Natural killer cell (primary cell): ENCODE data around the gene HACE1. TPM values are rescaled to one million over a fixed set of nuclear protein-coding genes. Genes with fewer than 3 reads are reported as not detected.

ENCODE experiments used
- ATAC-seq, 3 donors: fragments of 150-1000 bp in 2 of 3; fragments of 200-7000 bp in 1 of 3; cut with Tn5 transposase; 1 replicate in 1 of 3; 2 replicates in 2 of 3; pipeline ENCODE4 v1.10.0; 2021; ENCODE audit warnings: mild to moderate bottlenecking in 2 of 3, moderate library complexity in 2 of 3
- DNase-seq, 2 donors: peaks; one replicate each; pipeline versions ENCODE4 v3.0.0 to v3.0.0-alpha.2; 2013 to 2021; ENCODE audit warnings: mixed read lengths in 1 of 2
- H3K27ac ChIP-seq: one replicate; pipeline ENCODE4 v1.5.1; 2013; ENCODE audit warnings: mild to moderate bottlenecking, low read length
- H3K27me3 ChIP-seq: one replicate; pipeline ENCODE4 v1.6.1; 2013; ENCODE audit warnings: low read length; ENCODE audit not compliant: control insufficient read depth, insufficient read depth
- H3K36me3 ChIP-seq: one replicate; pipeline ENCODE4 v1.6.1; 2013; ENCODE audit warnings: low read length; ENCODE audit not compliant: control insufficient read depth, insufficient read depth
- H3K4me1 ChIP-seq: one replicate; pipeline ENCODE4 v1.6.1; 2013; ENCODE audit warnings: low read length; ENCODE audit not compliant: control insufficient read depth, insufficient read depth
- H3K4me3 ChIP-seq: one replicate; pipeline ENCODE4 v1.5.1; 2013; ENCODE audit warnings: low read length
- H3K9me3 ChIP-seq: one replicate; pipeline ENCODE4 v1.6.1; 2013; ENCODE audit warnings: low read length; ENCODE audit not compliant: control insufficient read depth, insufficient read depth
- H3K27ac Mint-ChIP-seq, 2 donors: one replicate each; pipeline ENCODE4 v1.8.0; 2022; ENCODE audit warnings: mild to moderate bottlenecking in 2 of 2, mixed read lengths in 2 of 2, moderate library complexity in 1 of 2
- H3K27me3 Mint-ChIP-seq, 2 donors: one replicate each; pipeline ENCODE4 v1.8.0; 2022; ENCODE audit warnings: low read depth in 2 of 2, mixed read lengths in 2 of 2
- H3K36me3 Mint-ChIP-seq: one replicate; pipeline ENCODE4 v1.8.0; 2022; ENCODE audit warnings: mixed read lengths
- H3K4me1 Mint-ChIP-seq, 2 donors: one replicate each; pipeline ENCODE4 v1.8.0; 2022; ENCODE audit warnings: mixed read lengths in 2 of 2
- H3K4me3 Mint-ChIP-seq: one replicate; pipeline ENCODE4 v1.8.0; 2022; ENCODE audit warnings: mild to moderate bottlenecking, moderate library complexity, mixed read lengths
- H3K9me3 Mint-ChIP-seq, 2 donors: one replicate each; pipeline ENCODE4 v1.8.0; 2022; ENCODE audit warnings: mixed read lengths in 2 of 2
- WGBS: methylation state at CpG from one replicate; pipeline ENCODE4 v1.1.7; 2013; ENCODE audit warnings: missing lambda C conversion rate; ENCODE audit not compliant: insufficient coverage; 5-methylcytosine and 5-hydroxymethylcytosine counted together
- intact Hi-C: fragments of 100-400 bp; cut with micrococcal nuclease; formaldehyde crosslinking; loops from one replicate; pipeline ENCODE4 v1.14.2; 2022
- total RNA-seq, 4 donors: library from RNA; stranded (reverse); fragments of 120-200 nt in 1 of 4; gene quantifications; one replicate each; pipeline versions ENCODE4 v1.2.3 to v1.2.4, GENCODE V29; 2013 to 2022
- TF ChIP-seq, protein P1 (sequence below): fragments of 200-600 bp; IDR thresholded peaks from one replicate; pipeline ENCODE4 v1.8.0; 2022; ENCODE audit warnings: antibody characterized with exemption

HACE1 gene
- total RNA-seq, 3 donors from 2014 or later (not counting 1 experiment from before 2014, with no cell fraction given), result 9.6 to 12.6 (median 9.8) TPM

DNA sequence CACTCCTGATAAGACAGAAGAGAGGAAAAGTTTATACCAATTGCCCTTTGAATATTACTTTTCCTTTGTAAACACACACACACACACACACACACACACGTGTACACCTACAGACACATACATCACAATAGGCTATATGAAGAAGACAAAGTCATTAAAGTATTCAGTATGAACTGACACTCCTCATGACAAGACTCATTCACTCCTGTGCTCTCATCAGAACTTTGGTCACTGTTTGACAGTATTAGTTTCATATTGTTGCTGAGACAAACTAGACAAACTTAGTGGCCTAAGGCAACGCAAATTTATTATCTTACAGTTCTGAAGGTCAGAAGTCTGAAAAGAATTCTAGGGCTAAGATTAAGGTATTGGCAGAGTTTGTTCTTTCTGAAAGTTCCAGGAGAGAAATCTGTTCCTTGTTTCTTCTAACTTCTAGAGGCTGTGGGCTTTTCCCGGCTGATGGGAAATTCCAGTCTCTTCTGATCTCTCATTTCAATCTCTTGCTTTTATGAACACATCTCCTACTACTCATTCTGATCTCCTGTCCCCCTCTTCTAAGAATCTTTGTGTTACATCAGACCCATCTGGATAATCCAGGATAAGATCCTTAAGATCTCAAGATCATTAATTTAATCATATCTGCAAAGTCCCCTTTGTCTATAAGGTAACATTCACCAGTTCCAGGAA is 171.3 kb downstream of the HACE1 start:
- WGBS, result 75% methylated on average over 3 of the region's 3 CpGs
- H3K27me3 Mint-ChIP-seq, result no peaks in the 10 kb centered on the region
- no peak for ATAC-seq
- H3K9me3 Mint-ChIP-seq, result no peaks in the 10 kb centered on the region
- H3K4me3 Mint-ChIP-seq, result no peak overlapping the region
- Histone ChIP-seq H3K27ac (no peak overlapping the region), H3K4me1 (no peaks in the 10 kb centered on the region), H3K9me3 (no peaks in the 10 kb centered on the region), H3K36me3 (no peaks in the 10 kb centered on the region), H3K27me3 (no peaks in the 10 kb centered on the region), H3K4me3 (no peak overlapping the region)
- H3K36me3 Mint-ChIP-seq, result no peaks in the 10 kb centered on the region
- no peak overlapping the region for H3K27ac Mint-ChIP-seq
- no peak for DNase-seq
- peaks cover 0 to 6% of the 10 kb centered on the region in 2 donors for H3K4me1 Mint-ChIP-seq
- TF ChIP-seq, protein P1, sequence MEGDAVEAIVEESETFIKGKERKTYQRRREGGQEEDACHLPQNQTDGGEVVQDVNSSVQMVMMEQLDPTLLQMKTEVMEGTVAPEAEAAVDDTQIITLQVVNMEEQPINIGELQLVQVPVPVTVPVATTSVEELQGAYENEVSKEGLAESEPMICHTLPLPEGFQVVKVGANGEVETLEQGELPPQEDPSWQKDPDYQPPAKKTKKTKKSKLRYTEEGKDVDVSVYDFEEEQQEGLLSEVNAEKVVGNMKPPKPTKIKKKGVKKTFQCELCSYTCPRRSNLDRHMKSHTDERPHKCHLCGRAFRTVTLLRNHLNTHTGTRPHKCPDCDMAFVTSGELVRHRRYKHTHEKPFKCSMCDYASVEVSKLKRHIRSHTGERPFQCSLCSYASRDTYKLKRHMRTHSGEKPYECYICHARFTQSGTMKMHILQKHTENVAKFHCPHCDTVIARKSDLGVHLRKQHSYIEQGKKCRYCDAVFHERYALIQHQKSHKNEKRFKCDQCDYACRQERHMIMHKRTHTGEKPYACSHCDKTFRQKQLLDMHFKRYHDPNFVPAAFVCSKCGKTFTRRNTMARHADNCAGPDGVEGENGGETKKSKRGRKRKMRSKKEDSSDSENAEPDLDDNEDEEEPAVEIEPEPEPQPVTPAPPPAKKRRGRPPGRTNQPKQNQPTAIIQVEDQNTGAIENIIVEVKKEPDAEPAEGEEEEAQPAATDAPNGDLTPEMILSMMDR, result no peak
- intact Hi-C loops, result no loop called here

DNA sequence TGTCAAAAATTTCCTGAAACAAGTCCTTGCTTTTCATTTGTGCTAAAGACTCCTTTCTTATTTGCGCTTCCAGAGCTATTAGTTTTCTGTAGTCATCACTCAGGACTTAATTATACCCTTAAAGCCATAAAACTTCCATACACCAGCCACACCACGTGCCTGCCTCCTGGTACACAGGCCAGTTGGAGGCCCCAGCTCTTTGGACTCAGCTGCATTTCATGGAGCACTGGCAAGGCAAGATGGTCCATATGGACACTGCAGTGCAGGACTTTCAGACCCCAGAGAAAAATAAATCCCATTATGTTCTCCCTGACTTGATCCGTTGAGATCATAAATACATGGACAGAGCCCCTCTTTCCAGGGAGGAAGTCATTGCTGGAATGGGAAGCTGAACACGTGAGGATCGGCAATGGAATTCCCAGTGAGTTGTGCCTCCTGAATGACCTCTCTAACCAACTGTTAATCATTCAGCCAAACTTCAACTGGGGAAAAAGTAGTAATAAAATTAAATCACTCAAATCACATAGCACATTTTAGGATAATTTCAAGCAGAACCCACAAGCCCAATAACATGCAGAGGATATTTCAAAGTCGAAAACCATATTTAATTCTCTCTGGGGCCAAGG is 173.1 kb downstream of the HACE1 start:
- H3K4me3 ChIP-seq, result no peak overlapping the region
- peaks cover 4% of the 10 kb centered on the region for H3K4me1 ChIP-seq
- Mint-ChIP-seq H3K27me3 (no peaks in the 10 kb centered on the region), H3K4me3 (no peak overlapping the region), H3K4me1 (peaks cover 6 to 12% of the 10 kb centered on the region in 2 donors), H3K36me3 (no peaks in the 10 kb centered on the region), H3K9me3 (no peaks in the 10 kb centered on the region), H3K27ac (no peak overlapping the region)
- WGBS, result 92% methylated on average over 6 of the region's 6 CpGs
- H3K9me3 ChIP-seq, result no peaks in the 10 kb centered on the region
- no peaks in the 10 kb centered on the region for H3K27me3 ChIP-seq
- DNase-seq (no peak), ATAC-seq (no peak)
- no peaks in the 10 kb centered on the region for H3K36me3 ChIP-seq
- intact Hi-C loops, result no loop called here
- TF ChIP-seq, protein P1, result no peak
- H3K27ac ChIP-seq, result no peak overlapping the region

DNA sequence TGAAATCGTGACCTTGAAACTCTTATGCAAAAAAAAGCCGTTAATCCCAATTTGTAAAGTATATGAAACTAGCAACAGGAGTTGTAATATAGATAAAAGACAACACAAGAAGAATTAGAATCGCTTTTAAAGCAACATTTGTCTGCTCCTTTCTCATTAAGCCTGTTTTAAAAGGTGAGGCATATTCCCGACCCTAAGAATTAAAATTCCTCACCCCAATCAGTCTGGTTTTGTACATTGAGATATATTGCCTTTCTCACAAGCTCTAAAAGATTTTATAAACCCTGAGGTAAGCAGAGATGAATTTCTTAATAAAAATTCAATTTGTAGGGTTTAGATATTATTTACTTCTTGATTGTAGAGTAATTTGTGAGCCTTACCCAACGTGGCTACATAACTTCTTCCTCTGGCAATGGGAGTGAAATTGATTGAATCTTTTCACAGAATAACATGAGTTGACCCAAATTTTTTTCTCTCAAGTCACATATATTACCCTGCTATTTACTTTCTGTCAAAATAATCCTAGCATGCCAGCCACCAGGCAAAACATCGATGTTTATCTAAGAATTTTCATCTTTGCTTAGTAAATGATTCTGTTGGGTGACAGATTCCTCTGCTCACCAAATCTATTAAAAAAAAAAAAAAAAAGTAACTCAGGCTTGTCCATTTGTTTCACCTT is 173.7 kb downstream of the HACE1 start:
- H3K4me1 ChIP-seq, result peaks cover 4% of the 10 kb centered on the region
- TF ChIP-seq, protein P1, result no peak
- H3K9me3 Mint-ChIP-seq, result no peaks in the 10 kb centered on the region
- no peaks in the 10 kb centered on the region for H3K36me3 Mint-ChIP-seq
- H3K27me3 ChIP-seq, result no peaks in the 10 kb centered on the region
- H3K9me3 ChIP-seq, result no peaks in the 10 kb centered on the region
- H3K4me3 Mint-ChIP-seq, result no peak overlapping the region
- WGBS, result 100% methylated on average over 1 of the region's 6 CpGs
- H3K27ac ChIP-seq, result no peak overlapping the region
- ATAC-seq (no peak), DNase-seq (no peak)
- no peaks in the 10 kb centered on the region for H3K36me3 ChIP-seq
- H3K27ac Mint-ChIP-seq, result no peak overlapping the region
- peaks cover 6 to 12% of the 10 kb centered on the region in 2 donors for H3K4me1 Mint-ChIP-seq
- no peak overlapping the region for H3K4me3 ChIP-seq
- intact Hi-C loops, result no loop called here
- no peaks in the 10 kb centered on the region for H3K27me3 Mint-ChIP-seq
